ENCODE measurements around the gene EXOC8. TPM values are rescaled to one million over a fixed set of nuclear protein-coding genes. Genes with fewer than 3 reads are reported as not detected.

The EXOC8 gene
- total RNA-seq, 3 donors from 2014 or later, result 14.5 to 18.4 (median 14.5) TPM

GRCh38 chr1:231332761-231333160 is 4.9 kb downstream of the EXOC8 start:
- intact Hi-C loops (cut with DNase I, micrococcal nuclease), result no loop called here
- Histone ChIP-seq H3K4me3 (no peak overlapping the region), H3K9me3 (no peaks in the 10 kb centered on the region), H3K4me1 (ENCODE audit: low read depth) (peaks cover 32% of the 10 kb centered on the region), H3K36me3 (ENCODE audit: low read depth) (no peaks in the 10 kb centered on the region)
- no peak for TF ChIP-seq CTCF (IDR thresholded peaks at IDR 0.05)
- DNase-seq (no peak), ATAC-seq (no peak)

GRCh38 chr1:231329483-231329882 is 8.2 kb downstream of the EXOC8 start:
- H3K4me1 ChIP-seq (ENCODE audit: low read depth), result peaks cover 10% of the 10 kb centered on the region
- ATAC-seq (no peak), DNase-seq (no peak)
- H3K9me3 ChIP-seq, result no peaks in the 10 kb centered on the region
- H3K36me3 ChIP-seq (ENCODE audit: low read depth), result no peaks in the 10 kb centered on the region
- TF ChIP-seq CTCF (IDR thresholded peaks at IDR 0.05), result no peak
- no peak overlapping the region for H3K4me3 ChIP-seq
- intact Hi-C loops (cut with DNase I, micrococcal nuclease), result no loop called here

- DNase-seq, result no peak
- Histone ChIP-seq H3K9me3 (no peaks in the 10 kb centered on the region), H3K4me3 (no peak overlapping the region), H3K4me1 (ENCODE audit: low read depth) (no peaks in the 10 kb centered on the region), H3K36me3 (ENCODE audit: low read depth) (no peaks in the 10 kb centered on the region)
- no peak for TF ChIP-seq CTCF (IDR thresholded peaks at IDR 0.05)
- ATAC-seq, result no peak
- intact Hi-C loops (cut with DNase I, micrococcal nuclease), result no loop called here
Measured at GRCh38 chr1:231327617-231328016, 10.0 kb downstream of the EXOC8 start.

- no peak for ATAC-seq
- DNase-seq, result no peak
- H3K9me3 ChIP-seq, result no peaks in the 10 kb centered on the region
- no peak overlapping the region for H3K4me3 ChIP-seq
- H3K4me1 ChIP-seq (ENCODE audit: low read depth), result no peaks in the 10 kb centered on the region
- no peaks in the 10 kb centered on the region for H3K36me3 ChIP-seq (ENCODE audit: low read depth)
- intact Hi-C loops (cut with DNase I, micrococcal nuclease), result no loop called here
- TF ChIP-seq CTCF (IDR thresholded peaks at IDR 0.05), result no peak
Measured at GRCh38 chr1:231326248-231326647, 11.4 kb downstream of the EXOC8 start.

GRCh38 chr1:231324660-231325059 is 13.0 kb downstream of the EXOC8 start:
- Histone ChIP-seq H3K4me1 (ENCODE audit: low read depth) (no peaks in the 10 kb centered on the region), H3K4me3 (no peak overlapping the region), H3K36me3 (ENCODE audit: low read depth) (no peaks in the 10 kb centered on the region), H3K9me3 (no peaks in the 10 kb centered on the region)
- ATAC-seq, result no peak
- no peak for DNase-seq
- intact Hi-C loops (cut with DNase I, micrococcal nuclease), result no loop called here
- TF ChIP-seq CTCF (IDR thresholded peaks at IDR 0.05), result no peak

- ATAC-seq, result no peak
- H3K9me3 ChIP-seq, result no peaks in the 10 kb centered on the region
- no peaks in the 10 kb centered on the region for H3K36me3 ChIP-seq (ENCODE audit: low read depth)
- no peak for DNase-seq
- H3K4me1 ChIP-seq (ENCODE audit: low read depth), result no peaks in the 10 kb centered on the region
- intact Hi-C loops (cut with DNase I, micrococcal nuclease), result no loop called here
- H3K4me3 ChIP-seq, result no peak overlapping the region
- no peak for TF ChIP-seq CTCF (IDR thresholded peaks at IDR 0.05)
Measured at GRCh38 chr1:231322880-231323530, 14.6 kb downstream of the EXOC8 start.
